H9 (cell line): ENCODE results near the gene TTC27. TPM values are rescaled to one million over a fixed set of nuclear protein-coding genes. Genes with fewer than 3 reads are reported as not detected.

Source experiments
- DNase-seq: peaks from one replicate; pipeline ENCODE4 v3.0.0-alpha.2; 2017
- H2AFZ ChIP-seq: one replicate; pipeline ENCODE4 v1.6.1; 2013; ENCODE audit warnings: mild to moderate bottlenecking, low read length, control low read depth, moderate library complexity
- H2AK5ac ChIP-seq: 2 replicates; pipeline ENCODE4 v1.6.1; 2013; ENCODE audit warnings: low read length, control low read depth, mixed read lengths; ENCODE audit not compliant: insufficient read length
- H2BK120ac ChIP-seq: one replicate; pipeline ENCODE4 v1.6.1; 2013; ENCODE audit warnings: low read depth, mild to moderate bottlenecking, low read length, control low read depth, inconsistent platforms; ENCODE audit not compliant: poor library complexity, severe bottlenecking
- H2BK12ac ChIP-seq: 2 replicates; pipeline ENCODE4 v1.6.1; 2013; ENCODE audit warnings: low read length, control low read depth, mixed read lengths, low read depth; ENCODE audit not compliant: insufficient read length
- H2BK15ac ChIP-seq: 2 replicates; pipeline ENCODE4 v1.6.1; 2013; ENCODE audit warnings: low read depth, low read length, control low read depth
- H2BK20ac ChIP-seq: one replicate; pipeline ENCODE4 v1.6.1; 2013; ENCODE audit warnings: low read depth, mild to moderate bottlenecking, low read length, control low read depth, inconsistent platforms; ENCODE audit not compliant: poor library complexity, severe bottlenecking
- H2BK5ac ChIP-seq: 2 replicates; pipeline ENCODE4 v1.6.1; 2013; ENCODE audit warnings: low read length, control low read depth, mixed read lengths; ENCODE audit not compliant: insufficient read length
- H3K14ac ChIP-seq: 2 replicates; pipeline ENCODE4 v1.6.1; 2013; ENCODE audit warnings: low read length, control low read depth; ENCODE audit not compliant: insufficient read depth
- H3K18ac ChIP-seq: 2 replicates; pipeline ENCODE4 v1.6.1; 2013; ENCODE audit warnings: low read depth, mild to moderate bottlenecking, mixed read lengths, low read length, control low read depth; ENCODE audit not compliant: insufficient read length
- H3K23ac ChIP-seq: 2 replicates; pipeline ENCODE4 v1.6.1; 2013; ENCODE audit warnings: low read length, control low read depth, mixed read lengths, low read depth; ENCODE audit not compliant: insufficient read length
- H3K23me2 ChIP-seq: 2 replicates; pipeline ENCODE4 v1.6.1; 2013; ENCODE audit warnings: low read depth, mild to moderate bottlenecking, mixed read lengths, low read length, control low read depth; ENCODE audit not compliant: insufficient read length, poor library complexity, severe bottlenecking
- H3K27ac ChIP-seq: 2 replicates; pipeline ENCODE4 v1.5.1; 2013; ENCODE audit warnings: low read length, control low read depth, mixed read lengths, low read depth; ENCODE audit not compliant: insufficient read length
- H3K27me3 ChIP-seq: 2 replicates; pipeline ENCODE4 v1.6.1; 2013; ENCODE audit warnings: low read length, control low read depth, inconsistent platforms; ENCODE audit not compliant: insufficient read depth
- H3K4ac ChIP-seq: 2 replicates; pipeline ENCODE4 v1.6.1; 2013; ENCODE audit warnings: low read depth, mild to moderate bottlenecking, control low read depth, inconsistent platforms, low read length, moderate library complexity
- H3K4me1 ChIP-seq: 2 replicates; pipeline ENCODE4 v1.6.1; 2013; ENCODE audit warnings: low read length, control low read depth, inconsistent platforms; ENCODE audit not compliant: insufficient read depth
- H3K4me2 ChIP-seq: 2 replicates; pipeline ENCODE4 v1.6.1; 2013; ENCODE audit warnings: low read length, control low read depth, mixed read lengths; ENCODE audit not compliant: insufficient read length, insufficient read depth
- H3K56ac ChIP-seq: 2 replicates; pipeline ENCODE4 v1.6.1; 2013; ENCODE audit warnings: low read depth, mild to moderate bottlenecking, mixed read lengths, low read length, control low read depth; ENCODE audit not compliant: insufficient read length
- H3K79me1 ChIP-seq: 2 replicates; pipeline ENCODE4 v1.6.1; 2013; ENCODE audit warnings: low read depth, mild to moderate bottlenecking, moderate library complexity, low read length, control low read depth, inconsistent platforms; ENCODE audit not compliant: insufficient read depth, poor library complexity, severe bottlenecking
- H3K79me2 ChIP-seq: 2 replicates; pipeline ENCODE4 v1.6.1; 2013; ENCODE audit warnings: low read length, control low read depth, inconsistent platforms; ENCODE audit not compliant: insufficient read depth
- H3K9ac ChIP-seq: 2 replicates; pipeline ENCODE4 v1.6.1; 2013; ENCODE audit warnings: low read length, control low read depth, mixed read lengths; ENCODE audit not compliant: insufficient read length; ENCODE audit errors: extremely low read depth
- H3K9me3 ChIP-seq: one replicate; pipeline ENCODE4 v1.6.1; 2013; ENCODE audit warnings: low read depth, low read length, inconsistent platforms; ENCODE audit not compliant: control insufficient read depth
- H3T11ph ChIP-seq: one replicate; pipeline ENCODE4 v1.6.1; 2013; ENCODE audit warnings: mild to moderate bottlenecking, low read length, control low read depth, inconsistent platforms
- H4K20me1 ChIP-seq: one replicate; pipeline ENCODE4 v1.6.1; 2013; ENCODE audit not compliant: control insufficient read depth, insufficient read length, insufficient read depth
- H4K5ac ChIP-seq: 2 replicates; pipeline ENCODE4 v1.6.1; 2013; ENCODE audit warnings: low read depth, mild to moderate bottlenecking, mixed read lengths, low read length, control low read depth; ENCODE audit not compliant: insufficient read length
- H4K8ac ChIP-seq: replicated peaks from 2 replicates; pipeline ENCODE4 v1.6.1; 2013; ENCODE audit warnings: low read length, control low read depth, mixed read lengths, low read depth; ENCODE audit not compliant: insufficient read length
- H4K91ac ChIP-seq: 2 replicates; pipeline ENCODE4 v1.6.1; 2013; ENCODE audit warnings: low read depth, mild to moderate bottlenecking, moderate library complexity, mixed read lengths, low read length, control low read depth; ENCODE audit not compliant: insufficient read length
- H3K27ac Mint-ChIP-seq, 3 experiments: 2 replicates in 2 of 3; 3 replicates in 1 of 3; pipeline ENCODE4 v1.8.0; 2020 to 2021; ENCODE audit warnings: mixed read lengths in 3 of 3, mild to moderate bottlenecking in 1 of 3, moderate library complexity in 1 of 3
- H3K27me3 Mint-ChIP-seq: 2 replicates; pipeline ENCODE4 v1.8.0; 2021; ENCODE audit warnings: low read depth, mild to moderate bottlenecking, moderate library complexity, mixed read lengths
- H3K36me3 Mint-ChIP-seq, 3 experiments: 2 replicates in 2 of 3; 3 replicates in 1 of 3; pipeline ENCODE4 v1.8.0; 2020 to 2021; ENCODE audit warnings: low read depth in 3 of 3, mixed read lengths in 3 of 3; ENCODE audit not compliant: insufficient read depth in 1 of 3
- H3K4me1 Mint-ChIP-seq, 2 experiments: 2 replicates each; pipeline ENCODE4 v1.8.0; 2020; ENCODE audit warnings: mixed read lengths in 2 of 2
- H3K4me3 Mint-ChIP-seq, 2 experiments: 2 replicates in 1 of 2; 3 replicates in 1 of 2; pipeline ENCODE4 v1.8.0; 2020 to 2021; ENCODE audit warnings: mild to moderate bottlenecking in 2 of 2, mixed read lengths in 2 of 2, moderate library complexity in 1 of 2
- H3K9me3 Mint-ChIP-seq, 2 experiments: 2 replicates in 1 of 2; 3 replicates in 1 of 2; pipeline ENCODE4 v1.8.0; 2020; ENCODE audit warnings: mild to moderate bottlenecking in 2 of 2, mixed read lengths in 2 of 2, moderate library complexity in 1 of 2
- CTCF ChIP-seq: fragments of 200-600 bp; sonication (generic); conservative IDR thresholded peaks from 3 replicates; pipeline ENCODE4 v1.8.0; 2021; ENCODE audit warnings: antibody characterized with exemption, mild to moderate bottlenecking
- WGBS: extraction: QIAGEN DNeasy Blood & Tissue Kit; methylation state at CpG from one replicate; pipeline ENCODE4 v1.1.7; 2013; ENCODE audit warnings: missing lambda C conversion rate, low lambda C conversion rate, mixed read lengths; ENCODE audit not compliant: insufficient read length; ENCODE audit errors: extremely low coverage; 5-methylcytosine and 5-hydroxymethylcytosine counted together
- total RNA-seq: library from RNA; stranded (reverse); gene quantifications from 2 replicates; pipeline ENCODE4 v1.2.1, GENCODE V29; 2021

TTC27 gene
- total RNA-seq, 1 experiment from 2014 or later: 26.0 TPM

GRCh38 chr2:32745191-32745590 is 117.3 kb downstream of the TTC27 start:
- no CpG with 5 or more reads among the region's 2 CpGs for WGBS
- Mint-ChIP-seq H3K4me1 (no peaks in the 10 kb centered on the region), H3K4me3 (no peak overlapping the region), H3K9me3 (no peaks in the 10 kb centered on the region), H3K27ac (0 out of 7 replicates have a peak overlapping the region, but pooled peaks of 1 of the 3 experiments have one; percentile 57), H3K27me3 (no peaks in the 10 kb centered on the region), H3K36me3 (peaks cover 0 to 4% (median 0%) of the 10 kb centered on the region in 3 experiments; a peak in 1 of 7 replicates)
- Histone ChIP-seq H4K8ac (no peak overlapping the region), H2BK120ac (no peak overlapping the region), H3K27ac (no peak overlapping the region), H3T11ph (no peak overlapping the region), H3K14ac (no peak overlapping the region), H3K4ac (no peak overlapping the region), H2BK20ac (no peak overlapping the region), H4K20me1 (no peaks in the 10 kb centered on the region), H3K23me2 (no peaks in the 10 kb centered on the region), H3K79me1 (no peaks in the 10 kb centered on the region), H3K4me1 (no peaks in the 10 kb centered on the region), H2AK5ac (no peak overlapping the region), H4K5ac (no peak overlapping the region), H3K9me3 (no peaks in the 10 kb centered on the region), H2BK15ac (no peak overlapping the region), H3K23ac (no peak overlapping the region), H3K9ac (no peak overlapping the region), H3K18ac (no peak overlapping the region), H2BK5ac (no peak overlapping the region), H3K27me3 (no peaks in the 10 kb centered on the region), H4K91ac (no peak overlapping the region), H2BK12ac (no peak overlapping the region), H2AFZ (no peak overlapping the region), H3K56ac (no peak overlapping the region), H3K79me2 (no peaks in the 10 kb centered on the region), H3K4me2 (no peak overlapping the region)
- DNase-seq: no peak
- TF ChIP-seq CTCF: no peak
